NCI-H82 treated with DMSO at 0.1 percent for 48 hours (cell line): ENCODE results near the gene PKD1.

ENCODE experiments used
- DNase-seq: peaks from one replicate; lab custom pipeline; 2025; ENCODE audit not compliant: unreplicated experiment; lab: John Stamatoyannopoulos, UW

PKD1 gene

GRCh38 chr16:2135770-2136490 lies at the start of gene PKD1:
Gene PKD1 (minus strand): TSS chr16:2135898. CDS start chr16:2135689, 209 bp downstream.
- DNase-seq, result peak; percentile 66

GRCh38 chr16:2184962-2185361 lies 49.3 kb upstream of the PKD1 start:
- no peak for DNase-seq

- no peak for DNase-seq
Measured at GRCh38 chr16:2184346-2184745, 48.6 kb upstream of the PKD1 start.

- no peak for DNase-seq
Measured at GRCh38 chr16:2183671-2184070, 48.0 kb upstream of the PKD1 start.

- DNase-seq, result no peak
Measured at GRCh38 chr16:2181952-2182351, 46.3 kb upstream of the PKD1 start.

- DNase-seq, result no peak
Measured at GRCh38 chr16:2180962-2181923, 45.5 kb upstream of the PKD1 start.

- no peak for DNase-seq
Measured at GRCh38 chr16:2180461-2180860, 44.8 kb upstream of the PKD1 start.

- no peak for DNase-seq
Measured at GRCh38 chr16:2179576-2179975, 43.9 kb upstream of the PKD1 start.

GRCh38 chr16:2179107-2179501 lies 43.4 kb upstream of the PKD1 start:
- no peak for DNase-seq

- DNase-seq, result no peak
Measured at GRCh38 chr16:2178321-2179106, 42.8 kb upstream of the PKD1 start.

GRCh38 chr16:2177561-2177960 lies 41.9 kb upstream of the PKD1 start:
- DNase-seq, result no peak

GRCh38 chr16:2177101-2177500 lies 41.4 kb upstream of the PKD1 start:
- DNase-seq, result no peak

- DNase-seq, result no peak
Measured at GRCh38 chr16:2176047-2176446, 40.3 kb upstream of the PKD1 start.

- DNase-seq, result no peak
Measured at GRCh38 chr16:2175454-2175853, 39.8 kb upstream of the PKD1 start.

GRCh38 chr16:2174396-2175131 lies 38.9 kb upstream of the PKD1 start:
- no peak for DNase-seq

- DNase-seq, result no peak
Measured at GRCh38 chr16:2173916-2174315, 38.2 kb upstream of the PKD1 start.

- DNase-seq, result no peak
Measured at GRCh38 chr16:2173366-2173765, 37.7 kb upstream of the PKD1 start.

GRCh38 chr16:2172688-2173335 lies 37.1 kb upstream of the PKD1 start:
- DNase-seq, result no peak

GRCh38 chr16:2171601-2172178 lies 36.0 kb upstream of the PKD1 start:
- DNase-seq, result no peak
